Activated CD8-positive, alpha-beta T cell treated with anti-CD3 and anti-CD28 coated beads for 36 hours (primary cell): ENCODE measurements around the gene NEURL3. TPM values are rescaled to one million over a fixed set of nuclear protein-coding genes. Genes with fewer than 3 reads are reported as not detected.

ENCODE experiments used
- ATAC-seq: fragments of 200-7000 bp; cut with Tn5 transposase; one replicate; pipeline ENCODE4 v1.10.0; 2021; ENCODE audit warnings: mild to moderate bottlenecking, moderate library complexity
- CTCF ChIA-PET: fragments of 350-600 bp; sonication (Branson Sonifier 250); formaldehyde crosslinking; loops from one replicate; lab custom pipeline; 2021; ENCODE audit warnings: antibody characterized with exemption; lab: Charles Lee
- POLR2A ChIA-PET: fragments of 350-600 bp; sonication (Branson Sonifier 250); formaldehyde crosslinking; loops from one replicate; lab custom pipeline; 2021; ENCODE audit warnings: antibody characterized with exemption; lab: Charles Lee
- DNase-seq: peaks from one replicate; pipeline ENCODE4 v3.0.0-alpha.2; 2020
- H3K27ac Mint-ChIP-seq: one replicate; pipeline ENCODE4 v1.8.0; 2021; ENCODE audit warnings: mild to moderate bottlenecking, mixed read lengths
- H3K27me3 Mint-ChIP-seq: one replicate; pipeline ENCODE4 v1.8.0; 2021; ENCODE audit warnings: mixed read lengths
- H3K36me3 Mint-ChIP-seq: one replicate; pipeline ENCODE4 v1.8.0; 2021; ENCODE audit warnings: low read depth, mixed read lengths
- H3K4me1 Mint-ChIP-seq: one replicate; pipeline ENCODE4 v1.8.0; 2021; ENCODE audit warnings: low read depth, mixed read lengths
- H3K4me3 Mint-ChIP-seq: one replicate; pipeline ENCODE4 v1.8.0; 2021; ENCODE audit warnings: mild to moderate bottlenecking, moderate library complexity, mixed read lengths
- H3K9me3 Mint-ChIP-seq: one replicate; pipeline ENCODE4 v1.8.0; 2021; ENCODE audit warnings: mixed read lengths
- CTCF ChIP-seq: fragments of 200-600 bp; IDR thresholded peaks from one replicate; pipeline ENCODE4 v1.8.0; 2022; ENCODE audit warnings: antibody characterized with exemption, mild to moderate bottlenecking
- intact Hi-C: fragments of 100-400 bp; cut with micrococcal nuclease; formaldehyde crosslinking; loops from one replicate; pipeline ENCODE4 v1.10.0; 2022
- total RNA-seq, 2 experiments: library from RNA; stranded (reverse); gene quantifications; one replicate each; pipeline ENCODE4 v1.2.3, GENCODE V29; 2021

The NEURL3 gene
- total RNA-seq, 2 experiments from 2014 or later: 0.25 TPM; not detected in 1

GRCh38 chr2:96549466-96549785 lies 44.3 kb upstream of the NEURL3 start:
- DNase-seq (no peak), ATAC-seq (no peak)
- no peak overlapping the region for H3K27ac Mint-ChIP-seq
- H3K4me1 Mint-ChIP-seq: peaks cover 41% of the 10 kb centered on the region
- H3K36me3 Mint-ChIP-seq: peaks cover 45% of the 10 kb centered on the region
- H3K4me3 Mint-ChIP-seq: no peak overlapping the region
- intact Hi-C loops: no loop called here
- ChIA-PET CTCF (interaction anchor here (4.4 kb wide), 1 partner anchor 11 kb away, joined by 17 read pairs; no protein-coding TSS in a partner anchor), POLR2A (interaction anchor here (0.6 to 21.9 kb wide), 2 partner anchors 18 to 215 kb away, joined by 3 to 438 read pairs; partner anchors contain the start of gene ARID5A)
- no peak for TF ChIP-seq CTCF
- no peaks in the 10 kb centered on the region for H3K9me3 Mint-ChIP-seq
- H3K27me3 Mint-ChIP-seq: no peaks in the 10 kb centered on the region

GRCh38 chr2:96548558-96549465 lies 43.7 kb upstream of the NEURL3 start:
- DNase-seq: no peak
- Mint-ChIP-seq H3K4me1 (peaks cover 44% of the 10 kb centered on the region), H3K27me3 (no peaks in the 10 kb centered on the region), H3K27ac (no peak overlapping the region), H3K9me3 (no peaks in the 10 kb centered on the region), H3K36me3 (peaks cover 51% of the 10 kb centered on the region), H3K4me3 (no peak overlapping the region)
- POLR2A ChIA-PET: interaction anchor here (0.6 to 21.9 kb wide), 4 partner anchors 17 to 228 kb away, joined by 3 to 438 read pairs (median 5); partner anchors contain the start of gene ARID5A
- no peak for ATAC-seq
- no peak for TF ChIP-seq CTCF
- intact Hi-C loops: no loop called here
- CTCF ChIA-PET: interaction anchor here (0.8 to 4.4 kb wide), 6 partner anchors 10 to 141 kb away, joined by 3 to 17 read pairs (median 4); no protein-coding TSS in a partner anchor

- intact Hi-C loops: no loop called here
- no peak for ATAC-seq
- H3K4me1 Mint-ChIP-seq: peaks cover 48% of the 10 kb centered on the region
- ChIA-PET CTCF (interaction anchor here (0.8 to 4.4 kb wide), 7 partner anchors 9 to 140 kb away, joined by 3 to 17 read pairs (median 4); no protein-coding TSS in a partner anchor), POLR2A (interaction anchor here (0.8 to 21.9 kb wide), 4 partner anchors 8 to 227 kb away, joined by 4 to 438 read pairs (median 6); partner anchors contain the start of gene ARID5A)
- no peak overlapping the region for H3K4me3 Mint-ChIP-seq
- no peak overlapping the region for H3K27ac Mint-ChIP-seq
- H3K36me3 Mint-ChIP-seq: peaks cover 61% of the 10 kb centered on the region
- DNase-seq: no peak
- TF ChIP-seq CTCF: no peak
- H3K9me3 Mint-ChIP-seq: no peaks in the 10 kb centered on the region
- no peaks in the 10 kb centered on the region for H3K27me3 Mint-ChIP-seq
Observed at GRCh38 chr2:96547731-96548171, 42.6 kb upstream of the NEURL3 start.

GRCh38 chr2:96547203-96547641 lies 42.1 kb upstream of the NEURL3 start:
- H3K4me1 Mint-ChIP-seq: peaks cover 50% of the 10 kb centered on the region
- no peak overlapping the region for H3K27ac Mint-ChIP-seq
- H3K36me3 Mint-ChIP-seq: peaks cover 65% of the 10 kb centered on the region
- DNase-seq (no peak), ATAC-seq (no peak)
- ChIA-PET CTCF (interaction anchor here (1.1 to 4.4 kb wide), 3 partner anchors 8 to 140 kb away, joined by 4 to 17 read pairs (median 4); no protein-coding TSS in a partner anchor), POLR2A (interaction anchor here (1.7 to 21.9 kb wide), 3 partner anchors 9 to 18 kb away, joined by 5 to 438 read pairs (median 6); partner anchors contain the start of gene ARID5A)
- no peaks in the 10 kb centered on the region for H3K9me3 Mint-ChIP-seq
- no peak for TF ChIP-seq CTCF
- intact Hi-C loops: no loop called here
- H3K4me3 Mint-ChIP-seq: no peak overlapping the region
- H3K27me3 Mint-ChIP-seq: no peaks in the 10 kb centered on the region
